ENCODE measurements around the gene COLGALT1. TPM values are rescaled to one million over a fixed set of nuclear protein-coding genes. Genes with fewer than 3 reads are reported as not detected.

Gene COLGALT1
- polyA plus RNA-seq, 1 of the 3 experiments (the other 2 are of a cell fraction), result 83.8 TPM

GRCh38 chr19:17520865-17521264 is 34.6 kb upstream of the COLGALT1 start:
- WGBS (ENCODE audit: low lambda C conversion rate), result 96% methylated on average over 14 of the region's 25 CpGs
- CTCF ChIA-PET, result interaction anchor here (1.0 to 2.0 kb wide), 2 partner anchors 12 to 335 kb away, joined by 3 to 4 read pairs; no protein-coding TSS in a partner anchor
- no peak overlapping the region for H3K9ac ChIP-seq
- H3K27ac ChIP-seq (ENCODE audit: low read depth in 2 of 2, low read length in 1 of 2), result no peak overlapping the region
- no peaks in the 10 kb centered on the region for H4K20me1 ChIP-seq (ENCODE audit: insufficient read depth)
- H3K4me2 ChIP-seq, result no peak overlapping the region
- DNase-seq, result no peak
- no peaks in the 10 kb centered on the region for H3K9me2 ChIP-seq
- POLR2A ChIA-PET, result no interaction called here
- TF ChIP-seq RXRA (IDR thresholded peaks at IDR 0.05; ENCODE audit: borderline replicate concordance, low read depth) (no peak), TEAD4 (IDR thresholded peaks at IDR 0.05; ENCODE audit: borderline replicate concordance, insufficient read depth) (no peak), ELF1 (IDR thresholded peaks at IDR 0.05) (no peak), NFIC (IDR thresholded peaks at IDR 0.05; ENCODE audit: borderline replicate concordance) (no peak), JUND (IDR thresholded peaks at IDR 0.05) (no peak), TAF1 (IDR thresholded peaks at IDR 0.05; ENCODE audit: borderline replicate concordance, low read depth, low read length) (no peak), GABPA (IDR thresholded peaks at IDR 0.05; ENCODE audit: low read depth) (no peak), CHD2 (IDR thresholded peaks at IDR 0.05; ENCODE audit: low read length, partially characterized antibody) (no peak), FOSL2 (IDR thresholded peaks at IDR 0.05; ENCODE audit: borderline replicate concordance, low read depth) (no peak), SMC3 (IDR thresholded peaks at IDR 0.05; ENCODE audit: low read depth, low read length) (no peak)
- TF ChIP-seq, protein P1, sequence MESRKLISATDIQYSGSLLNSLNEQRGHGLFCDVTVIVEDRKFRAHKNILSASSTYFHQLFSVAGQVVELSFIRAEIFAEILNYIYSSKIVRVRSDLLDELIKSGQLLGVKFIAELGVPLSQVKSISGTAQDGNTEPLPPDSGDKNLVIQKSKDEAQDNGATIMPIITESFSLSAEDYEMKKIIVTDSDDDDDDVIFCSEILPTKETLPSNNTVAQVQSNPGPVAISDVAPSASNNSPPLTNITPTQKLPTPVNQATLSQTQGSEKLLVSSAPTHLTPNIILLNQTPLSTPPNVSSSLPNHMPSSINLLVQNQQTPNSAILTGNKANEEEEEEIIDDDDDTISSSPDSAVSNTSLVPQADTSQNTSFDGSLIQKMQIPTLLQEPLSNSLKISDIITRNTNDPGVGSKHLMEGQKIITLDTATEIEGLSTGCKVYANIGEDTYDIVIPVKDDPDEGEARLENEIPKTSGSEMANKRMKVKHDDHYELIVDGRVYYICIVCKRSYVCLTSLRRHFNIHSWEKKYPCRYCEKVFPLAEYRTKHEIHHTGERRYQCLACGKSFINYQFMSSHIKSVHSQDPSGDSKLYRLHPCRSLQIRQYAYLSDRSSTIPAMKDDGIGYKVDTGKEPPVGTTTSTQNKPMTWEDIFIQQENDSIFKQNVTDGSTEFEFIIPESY (IDR thresholded peaks at IDR 0.05; ENCODE audit: borderline replicate concordance, low read depth), result no peak
- peaks cover 10% of the 10 kb centered on the region for H3K9me3 ChIP-seq
- H3K79me2 ChIP-seq (ENCODE audit: insufficient read depth), result no peaks in the 10 kb centered on the region
- no peaks in the 10 kb centered on the region for H3K4me1 ChIP-seq (ENCODE audit: control insufficient read depth in 1 of 2, insufficient read depth in 2 of 2, low read depth in 1 of 2, low read length in 1 of 2)
- H3K4me3 ChIP-seq (ENCODE audit: low read depth in 2 of 2, low read length in 1 of 2), result no peak overlapping the region
- no peaks in the 10 kb centered on the region for H3K27me3 ChIP-seq (ENCODE audit: insufficient read depth)
- H3F3A ChIP-seq (replicated peaks; ENCODE audit: insufficient read depth), result peaks cover 2% of the 10 kb centered on the region
- no peak overlapping the region for H2AFZ ChIP-seq (ENCODE audit: low read depth)
- peaks cover 15 to 36% of the 10 kb centered on the region in 2 experiments for H3K36me3 ChIP-seq (replicated peaks in 1 of 2; ENCODE audit: control insufficient read depth in 1 of 2, insufficient read depth in 2 of 2, low read length in 1 of 2)

DNA sequence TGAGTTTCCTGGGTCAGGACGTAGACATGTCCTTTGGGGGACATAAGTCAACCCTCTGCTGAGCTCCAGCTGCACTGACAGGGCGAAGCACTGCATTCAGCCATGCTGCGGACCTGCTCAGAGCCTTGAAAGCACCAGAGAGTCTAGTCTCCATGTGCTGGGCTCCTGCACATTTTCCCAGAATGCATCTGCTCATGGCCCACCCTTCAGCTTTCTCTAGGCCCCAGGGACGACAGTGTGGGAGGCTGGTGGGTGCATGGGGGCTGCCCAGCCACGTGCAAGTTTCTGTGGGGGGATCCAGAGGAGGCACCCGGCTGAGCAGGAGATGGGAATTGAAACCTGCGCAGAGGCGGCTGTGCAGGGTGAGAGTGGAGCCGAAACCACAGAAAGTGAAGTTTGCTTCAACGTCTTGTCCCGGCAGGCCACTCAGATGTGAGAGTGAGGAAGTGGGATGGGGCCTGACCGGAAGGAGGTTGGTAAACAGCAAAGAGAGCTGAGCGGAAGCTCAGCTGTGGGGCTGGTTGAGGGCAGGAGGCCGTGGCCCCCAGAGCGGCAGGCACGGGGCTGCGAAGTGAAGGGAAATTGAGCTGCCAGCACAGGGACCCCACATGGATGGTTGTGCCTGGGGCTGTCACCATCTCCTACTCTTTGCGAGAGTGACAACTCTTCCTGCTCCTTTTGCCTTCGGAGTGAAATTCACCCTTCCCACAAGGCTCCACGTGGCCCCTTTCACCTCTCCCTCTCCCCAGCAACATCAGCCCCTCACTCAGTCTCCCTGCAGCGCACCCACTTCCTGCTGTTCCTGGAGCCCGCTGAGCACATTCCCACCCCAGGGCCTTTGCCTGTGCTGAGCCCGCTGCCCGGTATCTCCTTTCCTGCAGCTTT is 32.2 kb upstream of the COLGALT1 start:
- ChIA-PET POLR2A (interaction anchor here (0.5 kb wide), 1 partner anchor 281 kb away, joined by 3 read pairs; no protein-coding TSS in a partner anchor), CTCF (interaction anchor here (1.1 kb wide), 1 partner anchor 10 kb away, joined by 3 read pairs; no protein-coding TSS in a partner anchor)
- H4K20me1 ChIP-seq (ENCODE audit: insufficient read depth), result no peaks in the 10 kb centered on the region
- no peaks in the 10 kb centered on the region for H3K27me3 ChIP-seq (ENCODE audit: insufficient read depth)
- DNase-seq, result no peak
- peaks cover 0 to 13% of the 10 kb centered on the region in 2 experiments for H3K36me3 ChIP-seq (replicated peaks in 1 of 2; ENCODE audit: control insufficient read depth in 1 of 2, insufficient read depth in 2 of 2, low read length in 1 of 2)
- H3K79me2 ChIP-seq (ENCODE audit: insufficient read depth), result no peaks in the 10 kb centered on the region
- no peak overlapping the region for H3K4me2 ChIP-seq
- 62% methylated on average over 23 of the region's 24 CpGs for WGBS (ENCODE audit: low lambda C conversion rate)
- H3K4me1 ChIP-seq (ENCODE audit: control insufficient read depth in 1 of 2, insufficient read depth in 2 of 2, low read depth in 1 of 2, low read length in 1 of 2), result no peaks in the 10 kb centered on the region
- no peak overlapping the region for H3K27ac ChIP-seq (ENCODE audit: low read depth in 2 of 2, low read length in 1 of 2)
- TF ChIP-seq NFIC (IDR thresholded peaks at IDR 0.05; ENCODE audit: borderline replicate concordance) (no peak), EP300 (IDR thresholded peaks at IDR 0.05; ENCODE audit: borderline replicate concordance in 1 of 2, low read depth in 1 of 2, low read length in 1 of 2) (no peak), JUND (IDR thresholded peaks at IDR 0.05) (no peak), EZH2phosphoT487 (IDR thresholded peaks at IDR 0.05; ENCODE audit: borderline replicate concordance, low read depth) (no peak), RXRA (IDR thresholded peaks at IDR 0.05; ENCODE audit: borderline replicate concordance, low read depth) (no peak), TAF1 (IDR thresholded peaks at IDR 0.05; ENCODE audit: borderline replicate concordance, low read depth, low read length) (no peak), YY1 (IDR thresholded peaks at IDR 0.05; ENCODE audit: low read depth) (no peak), RAD21 (IDR thresholded peaks at IDR 0.05; ENCODE audit: low read length) (no peak), MXI1 (IDR thresholded peaks at IDR 0.05; ENCODE audit: low read depth, low read length) (no peak), SMC3 (IDR thresholded peaks at IDR 0.05; ENCODE audit: low read depth, low read length) (no peak), IRF3 (IDR thresholded peaks at IDR 0.05; ENCODE audit: low read depth, low read length) (no peak), ELF1 (IDR thresholded peaks at IDR 0.05) (no peak), REST (IDR thresholded peaks at IDR 0.05; ENCODE audit: low read depth, low read length) (no peak), POLR2AphosphoS5 (IDR thresholded peaks at IDR 0.05; ENCODE audit: low read depth, low read length) (no peak), FOXM1 (IDR thresholded peaks at IDR 0.05; ENCODE audit: low read depth) (no peak)
- H3K9me2 ChIP-seq, result no peaks in the 10 kb centered on the region
- H3F3A ChIP-seq (replicated peaks; ENCODE audit: insufficient read depth), result peaks cover 2% of the 10 kb centered on the region
- H2AFZ ChIP-seq (ENCODE audit: low read depth), result no peak overlapping the region
- H3K9me3 ChIP-seq, result no peaks in the 10 kb centered on the region
- no peak overlapping the region for H3K4me3 ChIP-seq (ENCODE audit: low read depth in 2 of 2, low read length in 1 of 2)
- H3K9ac ChIP-seq, result no peak overlapping the region

Data from SK-N-SH (cell line).